ENCODE measurements around the gene ANKRD36C.
"Not testable (repeated sequence)": the region's sequence is repeated elsewhere in the genome, so short reads cannot be mapped to it uniquely, and the experiment has no call there.

GRCh38 chr2:95862121-95862520 is 129.5 kb downstream of the ANKRD36C start:
- not testable (repeated sequence) for TF ChIP-seq CTCF, POLR2A (IDR thresholded peaks at IDR 0.05)
